ENCODE measurements around the gene CLHC1. TPM values are rescaled to one million over a fixed set of nuclear protein-coding genes. Genes with fewer than 3 reads are reported as not detected.

Gene CLHC1
- total RNA-seq, 1 experiment from 2014 or later = 3.9 TPM

GRCh38 chr2:55169915-55170314 lies 62.2 kb downstream of the CLHC1 start:
- no peak for DNase-seq (ENCODE audit: low read depth)

GRCh38 chr2:55169359-55169758 lies 62.7 kb downstream of the CLHC1 start:
- no peak for DNase-seq (ENCODE audit: low read depth)

GRCh38 chr2:55168221-55169154 lies 63.6 kb downstream of the CLHC1 start:
- DNase-seq (ENCODE audit: low read depth) = peak; percentile 69

GRCh38 chr2:55165626-55166025 lies 66.5 kb downstream of the CLHC1 start:
- peak; percentile 82 for DNase-seq (ENCODE audit: low read depth)

DNA sequence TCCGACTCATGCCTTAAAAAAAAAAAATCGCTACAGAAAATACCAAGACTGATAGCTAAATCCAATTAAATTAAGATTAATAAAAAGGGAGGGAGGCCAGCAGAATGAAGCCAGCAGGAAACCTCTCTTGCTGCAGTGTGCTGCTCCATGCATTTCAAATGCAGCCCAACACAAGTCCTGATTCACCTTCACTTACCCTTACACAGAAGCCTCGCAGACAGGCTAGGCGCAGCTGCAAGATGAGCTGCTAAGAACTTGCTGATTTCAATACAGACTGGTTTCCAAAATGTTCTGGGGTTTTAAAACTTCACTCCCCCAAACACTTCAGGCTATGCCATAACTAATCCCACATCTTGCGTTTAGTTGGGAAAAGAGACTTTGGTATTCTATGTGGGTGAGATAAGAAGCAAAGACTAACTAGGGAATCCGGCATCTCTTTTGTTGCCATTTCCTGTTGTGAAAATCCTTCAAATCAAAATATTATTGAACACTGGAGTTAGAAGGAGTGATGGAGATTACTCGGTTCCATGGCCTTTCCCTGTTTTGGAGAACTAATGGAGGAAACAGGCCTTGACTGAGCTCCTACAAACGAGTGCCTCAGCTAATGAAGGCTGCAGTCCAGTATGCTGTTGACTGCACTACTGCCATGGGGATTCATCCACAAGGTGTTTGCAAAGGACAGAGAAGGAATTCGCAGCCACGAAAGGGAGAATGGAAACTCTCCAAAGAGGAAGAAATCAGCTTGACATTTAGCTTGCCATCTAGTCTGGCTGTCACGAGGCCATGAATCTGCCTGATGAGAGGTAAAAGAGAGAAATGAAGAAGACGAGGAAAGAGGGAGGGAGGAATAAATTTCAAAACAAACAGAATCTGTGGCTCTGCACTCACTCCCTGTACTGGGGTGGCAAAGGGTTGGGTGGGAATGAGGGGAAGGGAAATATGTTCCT lies 67.3 kb downstream of the CLHC1 start:
- no peak for DNase-seq (ENCODE audit: low read depth)

GRCh38 chr2:55163941-55164390 lies 68.1 kb downstream of the CLHC1 start:
- DNase-seq (ENCODE audit: low read depth) = no peak

DNA sequence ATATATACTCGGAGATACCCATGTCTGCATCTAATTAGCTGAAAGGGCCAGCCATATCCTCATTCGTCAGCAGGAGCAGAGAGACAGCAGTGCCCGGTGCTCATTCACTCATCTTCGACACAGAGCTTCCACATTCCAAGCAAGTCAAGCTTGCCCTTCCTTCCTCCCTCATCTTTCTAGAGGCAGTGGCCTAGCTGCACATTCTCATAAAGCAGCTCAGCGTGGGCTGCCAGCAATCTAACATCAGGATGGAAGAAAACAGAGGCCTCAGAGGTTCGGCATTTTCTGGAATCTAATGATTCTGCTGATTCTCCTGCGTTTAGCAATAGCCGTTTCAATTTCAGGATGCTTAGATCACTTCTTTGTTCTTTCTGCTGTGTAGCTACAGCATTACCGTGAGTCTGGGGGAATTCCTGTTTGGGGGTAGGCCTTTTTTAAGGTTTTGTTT lies 68.8 kb downstream of the CLHC1 start:
- no peak for DNase-seq (ENCODE audit: low read depth)

DNA sequence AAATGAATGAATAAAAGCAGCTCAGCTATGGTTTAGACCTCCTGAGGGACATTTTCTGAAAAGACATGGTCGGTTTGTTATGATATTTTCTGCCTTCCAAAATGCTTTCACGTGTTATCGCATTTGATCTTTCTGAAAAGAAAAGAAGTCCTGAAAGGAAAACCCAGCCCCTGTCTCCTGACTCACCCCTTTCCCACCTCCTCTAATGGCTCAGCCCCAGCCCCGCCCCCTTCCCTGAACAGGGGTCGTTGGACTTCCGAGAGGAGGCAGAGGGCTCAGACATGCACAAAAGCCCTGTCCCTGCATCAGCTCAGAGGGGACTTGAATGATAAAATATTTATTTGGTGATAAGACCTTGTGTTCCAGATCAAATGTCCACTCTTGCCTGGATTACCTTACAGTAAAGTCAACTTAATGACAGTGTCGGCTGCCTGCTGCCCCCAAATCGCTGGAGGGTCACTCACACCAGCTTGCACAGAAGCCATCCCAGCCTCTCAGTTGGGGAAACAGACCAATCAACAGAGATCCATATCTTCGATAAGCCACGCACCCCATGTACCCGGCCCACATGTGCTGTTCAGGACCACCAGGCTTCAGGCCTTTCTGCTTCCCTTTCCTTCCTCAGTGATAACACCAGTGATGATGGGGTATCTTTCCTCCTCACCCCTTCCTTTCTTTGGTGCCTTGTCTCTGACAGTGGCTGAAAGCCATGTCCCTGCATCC lies 69.6 kb downstream of the CLHC1 start:
- no peak for DNase-seq (ENCODE audit: low read depth)

DNA sequence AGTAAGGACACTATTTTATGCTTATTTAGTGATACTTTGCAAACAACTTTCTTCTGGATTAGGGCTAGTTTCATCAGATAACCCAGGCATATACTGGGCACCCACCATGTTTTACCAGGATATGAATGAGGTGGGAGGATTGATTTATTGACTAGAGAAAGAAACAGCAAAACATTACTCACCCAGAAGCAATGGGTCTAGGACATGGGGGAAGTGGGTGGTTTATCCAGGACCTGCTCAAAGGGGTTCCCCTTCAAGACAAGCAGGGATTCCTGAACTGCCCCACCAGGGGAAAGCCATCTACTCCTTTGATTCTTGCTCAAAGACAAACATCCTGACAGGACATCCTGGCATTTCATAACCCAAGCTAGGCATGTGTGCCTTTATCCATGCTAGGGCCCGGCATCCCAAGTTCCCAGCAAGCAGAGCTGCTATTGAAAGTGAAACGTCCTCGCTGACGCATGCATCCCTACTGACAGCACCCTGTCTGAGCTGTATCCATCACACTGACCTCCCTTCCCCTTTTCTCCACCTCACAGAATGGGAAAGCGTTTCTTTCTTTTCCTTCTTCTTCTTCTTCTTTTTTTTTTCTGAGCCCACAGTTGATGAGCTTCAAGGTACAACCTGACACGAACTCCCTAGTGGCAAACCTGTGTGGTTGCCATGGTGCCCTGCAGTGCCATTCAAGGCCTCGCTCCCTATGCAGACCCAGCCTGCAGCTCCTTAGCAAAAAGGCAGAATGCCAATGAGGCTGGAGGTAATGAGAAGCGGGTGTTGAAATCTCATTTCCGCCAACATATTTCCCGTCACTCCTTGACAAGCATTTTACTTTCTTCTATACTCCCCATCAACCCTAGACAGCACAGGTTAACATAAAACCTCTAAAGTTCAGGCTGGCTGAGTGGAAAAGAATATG lies 70.5 kb downstream of the CLHC1 start:
- no peak for DNase-seq (ENCODE audit: low read depth)

GRCh38 chr2:55160422-55160821 lies 71.7 kb downstream of the CLHC1 start:
- DNase-seq (ENCODE audit: low read depth) = no peak

GRCh38 chr2:55159752-55160151 lies 72.3 kb downstream of the CLHC1 start:
- DNase-seq (ENCODE audit: low read depth) = no peak

DNA sequence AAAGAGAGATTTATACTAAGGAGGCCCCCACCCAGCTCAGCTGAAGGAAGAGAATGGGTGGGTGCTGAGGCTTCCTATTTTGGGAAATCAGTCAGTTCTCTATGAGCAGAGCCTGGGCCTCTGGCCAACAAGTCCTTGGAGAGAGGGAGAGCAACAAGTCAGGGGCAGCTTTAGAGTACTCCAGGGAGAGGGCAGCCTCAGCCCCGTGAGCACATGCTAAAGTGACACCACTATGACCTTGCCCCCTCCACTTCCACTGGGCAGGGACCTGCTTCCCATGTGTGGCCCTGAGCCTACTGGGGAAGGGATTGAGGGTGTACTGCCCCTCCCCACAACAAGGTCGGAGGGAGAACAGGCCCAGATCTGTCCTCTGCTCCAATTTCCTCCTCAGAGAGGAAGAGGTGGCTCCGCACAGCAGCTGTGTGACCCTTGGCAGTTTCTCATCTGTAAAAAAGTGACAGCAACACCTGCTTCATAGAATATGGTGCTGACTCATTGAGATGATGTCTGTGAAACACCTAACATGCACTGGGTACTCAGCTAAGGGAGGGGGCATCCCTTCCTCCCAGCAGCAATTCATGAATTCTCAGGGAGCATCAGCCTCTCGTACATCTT lies 72.9 kb downstream of the CLHC1 start:
- no peak for DNase-seq (ENCODE audit: low read depth)

GRCh38 chr2:55158111-55158814 lies 73.8 kb downstream of the CLHC1 start:
- DNase-seq (ENCODE audit: low read depth) = no peak

DNA sequence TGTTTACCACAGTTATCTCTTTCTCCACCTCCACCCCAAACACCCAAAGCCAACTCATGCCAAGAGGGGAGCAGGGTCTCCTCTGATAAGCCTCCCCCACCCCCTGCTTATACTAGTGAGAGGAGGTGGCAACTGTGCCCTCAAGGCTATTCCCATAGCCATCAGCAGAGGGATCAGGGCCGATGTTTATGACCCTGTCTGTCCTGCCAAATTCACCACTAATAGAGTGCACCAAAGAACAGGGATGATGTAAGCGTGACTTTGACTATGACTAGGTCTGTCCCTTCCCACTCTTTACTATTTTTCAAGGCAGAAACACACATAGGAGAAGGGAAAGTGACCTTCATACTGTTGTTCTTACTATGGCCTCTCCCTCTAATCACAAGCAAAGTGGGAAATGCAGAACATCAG lies 74.6 kb downstream of the CLHC1 start:
- DNase-seq (ENCODE audit: low read depth) = peak; percentile 75

- no peak for DNase-seq (ENCODE audit: low read depth)
Observed at GRCh38 chr2:55156984-55157383, 75.1 kb downstream of the CLHC1 start.

DNA sequence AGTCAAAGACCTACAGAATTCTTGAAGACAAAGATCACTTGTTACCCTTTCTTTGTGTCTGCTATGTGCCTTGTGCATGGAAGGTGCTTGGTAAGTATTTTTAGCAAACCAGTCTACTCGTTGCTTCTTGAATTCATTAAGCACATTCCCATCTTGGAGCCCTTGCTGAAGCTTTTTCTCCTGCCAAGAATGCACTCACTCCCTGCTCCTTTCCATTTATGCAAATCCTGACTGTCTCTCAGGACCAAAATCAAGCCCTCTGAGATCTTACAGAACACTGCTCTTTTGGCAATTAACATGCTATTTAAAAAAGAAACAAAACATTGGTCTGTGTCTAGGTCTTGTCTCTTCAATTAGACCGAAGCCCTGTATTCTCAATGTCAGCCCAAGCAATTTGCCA lies 75.8 kb downstream of the CLHC1 start:
- DNase-seq (ENCODE audit: low read depth) = peak; percentile 42

DNA sequence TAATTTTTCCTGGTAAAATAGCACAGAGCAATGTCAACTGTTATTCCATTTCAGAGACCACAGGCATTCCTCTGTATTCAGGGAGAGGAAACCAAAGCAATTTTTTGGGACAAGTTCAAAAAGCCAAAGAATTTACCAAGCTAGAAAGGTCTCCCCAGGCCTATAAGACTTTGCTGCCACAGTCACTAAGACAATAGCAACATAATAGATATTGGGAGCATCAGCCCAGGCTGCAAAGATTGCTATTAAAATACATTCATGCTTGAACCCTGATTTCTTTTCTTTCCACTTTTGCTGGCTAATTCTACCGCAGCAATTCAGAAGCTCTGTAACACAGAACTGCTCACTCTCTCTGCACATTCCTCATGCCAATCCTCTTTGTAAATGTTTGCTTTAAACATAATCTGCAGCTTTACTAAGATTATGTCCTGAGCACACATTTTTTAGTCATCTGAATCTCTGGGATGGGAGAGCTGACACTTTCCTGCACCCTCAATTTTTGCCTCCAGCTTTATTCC lies 76.3 kb downstream of the CLHC1 start:
- DNase-seq (ENCODE audit: low read depth) = peak; percentile 84

DNA sequence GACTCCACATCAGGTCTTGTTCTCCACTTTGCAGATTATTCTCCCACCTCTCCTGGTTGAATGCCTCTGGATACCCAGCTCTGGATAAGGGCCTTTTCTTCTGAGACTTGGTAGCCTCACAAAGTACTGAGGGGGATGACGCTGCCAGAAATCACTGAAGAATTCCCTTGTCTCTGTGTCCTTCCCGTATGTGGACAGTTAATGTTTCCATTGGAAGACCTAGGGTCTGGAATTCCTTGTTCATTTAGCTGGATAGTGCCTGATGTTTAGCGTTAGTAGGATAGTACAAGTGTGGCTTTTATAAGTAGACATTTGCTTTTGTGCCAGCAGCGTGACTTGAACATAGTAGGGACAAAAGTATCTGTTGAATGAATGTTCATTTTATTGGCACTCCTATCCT lies 76.9 kb downstream of the CLHC1 start:
- no peak for DNase-seq (ENCODE audit: low read depth)

- DNase-seq (ENCODE audit: low read depth) = no peak
Observed at GRCh38 chr2:55154525-55155030, 77.5 kb downstream of the CLHC1 start.

Data from M059J (cell line).